Fibroblast of peridontal ligament (primary cell): Measurements from ENCODE around the gene ARL15.

Experiments
- DNase-seq: peaks from one replicate; pipeline ENCODE4 v3.0.0-alpha.2; 2010; ENCODE audit errors: extremely low read depth

ARL15 gene

GRCh38 chr5:53942724-53943123 lies 367.6 kb downstream of the ARL15 start:
- DNase-seq, result peak; percentile 30

- no peak for DNase-seq
Measured at GRCh38 chr5:53940921-53941320, 369.5 kb downstream of the ARL15 start.

- DNase-seq, result no peak
Measured at GRCh38 chr5:53937467-53937866, 372.9 kb downstream of the ARL15 start.

- peak; percentile 41 for DNase-seq
Measured at GRCh38 chr5:53936481-53937352, 373.7 kb downstream of the ARL15 start.

- peak; percentile 68 for DNase-seq
Measured at GRCh38 chr5:53934151-53934820, 376.1 kb downstream of the ARL15 start.

- no peak for DNase-seq
Measured at GRCh38 chr5:53932351-53932750, 378.0 kb downstream of the ARL15 start.

- DNase-seq, result peak; percentile 7
Measured at GRCh38 chr5:53930457-53930856, 379.9 kb downstream of the ARL15 start.

GRCh38 chr5:53929570-53929969 lies 380.8 kb downstream of the ARL15 start:
- DNase-seq, result no peak

- no peak for DNase-seq
Measured at GRCh38 chr5:53929152-53929551, 381.2 kb downstream of the ARL15 start.

- DNase-seq, result no peak
Measured at GRCh38 chr5:53928641-53929040, 381.7 kb downstream of the ARL15 start.

GRCh38 chr5:53927668-53928247 lies 382.6 kb downstream of the ARL15 start:
- DNase-seq, result no peak

GRCh38 chr5:53926026-53926425 lies 384.3 kb downstream of the ARL15 start:
- no peak for DNase-seq

GRCh38 chr5:53924392-53924791 lies 386.0 kb downstream of the ARL15 start:
- DNase-seq, result peak; percentile 42

- peak; percentile 30 for DNase-seq
Measured at GRCh38 chr5:53923961-53924360, 386.4 kb downstream of the ARL15 start.

- DNase-seq, result no peak
Measured at GRCh38 chr5:53922508-53923498, 387.6 kb downstream of the ARL15 start.

- no peak for DNase-seq
Measured at GRCh38 chr5:53917826-53918225, 392.5 kb downstream of the ARL15 start.

GRCh38 chr5:53917095-53917494 lies 393.3 kb downstream of the ARL15 start:
- DNase-seq, result peak; percentile 59

GRCh38 chr5:53915120-53915519 lies 395.3 kb downstream of the ARL15 start:
- no peak for DNase-seq

GRCh38 chr5:53913941-53914340 lies 396.4 kb downstream of the ARL15 start:
- no peak for DNase-seq

- no peak for DNase-seq
Measured at GRCh38 chr5:53908757-53909156, 401.6 kb downstream of the ARL15 start.

- DNase-seq, result no peak
Measured at GRCh38 chr5:53907827-53908226, 402.5 kb downstream of the ARL15 start.

GRCh38 chr5:53906736-53907135 lies 403.6 kb downstream of the ARL15 start:
- DNase-seq, result no peak
